Keratinocyte (primary cell): ENCODE results near the gene CXCL13.
"Not testable (repeated sequence)": the region's sequence is repeated elsewhere in the genome, so short reads cannot be mapped to it uniquely, and the experiment has no call there.

ENCODE experiments used
- CTCF ChIP-seq, 3 experiments: IDR thresholded peaks in 1 of 3; conservative IDR thresholded peaks in 1 of 3; optimal IDR thresholded peaks in 1 of 3; 2 replicates in 2 of 3; 3 replicates in 1 of 3; pipeline versions ENCODE3 to v1.5.1; 2011; ENCODE audit warnings: low read length in 3 of 3, mild to moderate bottlenecking in 3 of 3, moderate library complexity in 2 of 3, control low read depth in 1 of 3, inconsistent platforms in 1 of 3; ENCODE audit not compliant: insufficient read depth in 2 of 3; ENCODE audit errors: extremely low read depth in 1 of 3
- EZH2 ChIP-seq: IDR thresholded peaks from one replicate; pipeline ENCODE4 v1.6.1; 2012; ENCODE audit warnings: inconsistent platforms, mild to moderate bottlenecking, low read length, moderate library complexity

- not testable (repeated sequence) for TF ChIP-seq CTCF (optimal IDR thresholded peaks at IDR 0.05 in 1 of 3, IDR thresholded peaks at IDR 0.05 in 1 of 3, conservative IDR thresholded peaks at IDR 0.05 in 1 of 3; ENCODE audit: extremely low read depth in 1 of 3, insufficient read depth in 2 of 3, low read length in 3 of 3); EZH2
Observed at GRCh38 chr4:77660318-77660717, 54.7 kb downstream of the CXCL13 start.
